GM10248 (cell line): ENCODE data around the gene UBE2I.
A peak's percentile ranks its signal among the peaks of the same experiment; 100 is the strongest.

Experiments used
- CTCF ChIA-PET: fragments of 300-600 bp; sonication (Branson Sonifier 250); formaldehyde crosslinking; extraction: SDS; loops from one replicate; lab custom pipeline; 2021; ENCODE audit warnings: antibody characterized with exemption; lab: Yijun Ruan, JAX
- POLR2A ChIA-PET: fragments of 350-650 bp; sonication (Branson Sonifier 250); formaldehyde crosslinking; extraction: SDS; loops from one replicate; lab custom pipeline; 2020; ENCODE audit warnings: antibody characterized with exemption; lab: Yijun Ruan, JAX
- DNase-seq: peaks from one replicate; pipeline ENCODE4 v3.0.0; 2012; ENCODE audit errors: extremely low spot score
- CTCF ChIP-seq: IDR thresholded peaks from 2 replicates; pipeline ENCODE4 v1.5.1; 2012; ENCODE audit warnings: mild to moderate bottlenecking, low read depth; ENCODE audit errors: extremely low read depth, missing control alignments, control extremely low read depth

Gene UBE2I

GRCh38 chr16:1299868-1300203 is 9.6 kb upstream of the UBE2I start:
- DNase-seq = no peak
- POLR2A ChIA-PET = no interaction called here
- no peak for TF ChIP-seq CTCF
- CTCF ChIA-PET = interaction anchor here (1.8 to 3.8 kb wide), 3 partner anchors 10 to 19 kb away, joined by 4 to 13 read pairs (median 7); no protein-coding TSS in a partner anchor

GRCh38 chr16:1300664-1301476 is 8.6 kb upstream of the UBE2I start:
- POLR2A ChIA-PET = no interaction called here
- peak; percentile 93 for TF ChIP-seq CTCF
- peak; percentile 88 for DNase-seq
- CTCF ChIA-PET = interaction anchor here (0.8 to 3.8 kb wide), 9 partner anchors 8 to 111 kb away, joined by 3 to 13 read pairs (median 4); partner anchors contain the start of gene UBE2I

- CTCF ChIA-PET = interaction anchor here (0.8 to 3.8 kb wide), 9 partner anchors 8 to 110 kb away, joined by 3 to 13 read pairs (median 4); partner anchors contain the start of gene UBE2I
- POLR2A ChIA-PET = no interaction called here
- no peak for TF ChIP-seq CTCF
- DNase-seq = no peak
These were observed 7.9 kb upstream of the UBE2I start for GRCh38 chr16:1301562-1301961.

- DNase-seq = no peak
- ChIA-PET CTCF (interaction anchor here (1.0 to 1.5 kb wide), 3 partner anchors 9 to 232 kb away, joined by 3 read pairs; no protein-coding TSS in a partner anchor), POLR2A (no interaction called here)
- TF ChIP-seq CTCF = no peak
These were observed 3.6 kb upstream of the UBE2I start for GRCh38 chr16:1305823-1306222.

- TF ChIP-seq CTCF = no peak
- no peak for DNase-seq
- CTCF ChIA-PET = interaction anchor here (1.0 kb wide), 1 partner anchor 9 kb away, joined by 3 read pairs; no protein-coding TSS in a partner anchor
- POLR2A ChIA-PET = no interaction called here
These were observed 3.1 kb upstream of the UBE2I start for GRCh38 chr16:1306334-1306733.

GRCh38 chr16:1308036-1308976 is 1.1 kb upstream of the UBE2I start:
- POLR2A ChIA-PET = interaction anchor here (0.6 kb wide), 1 partner anchor 672 kb away, joined by 3 read pairs; no protein-coding TSS in a partner anchor
- DNase-seq = no peak
- CTCF ChIA-PET = interaction anchor here (1.2 kb wide), 1 partner anchor 38 kb away, joined by 3 read pairs; no protein-coding TSS in a partner anchor
- no peak for TF ChIP-seq CTCF
